Panc1 (cell line): ENCODE results near the gene GALNT9. TPM values are rescaled to one million over a fixed set of nuclear protein-coding genes. Genes with fewer than 3 reads are reported as not detected.

Experiments used
- ATAC-seq: fragments of 200-7000 bp; cut with Tn5 transposase; 2 replicates; pipeline ENCODE4 v1.9.1; 2020; ENCODE audit warnings: mild to moderate bottlenecking, moderate library complexity
- BruUV-seq: library from RNA; stranded (reverse); fragments of 400-500 nt; replicated peaks from 2 replicates; lab custom pipeline; 2021; lab: Mats Ljungman, UMichigan
- CTCF ChIA-PET: fragments of 300-600 bp; sonication (Branson Sonifier 250); formaldehyde crosslinking; loops from one replicate; lab custom pipeline; 2022; ENCODE audit warnings: antibody characterized with exemption; lab: Charles Lee
- POLR2A ChIA-PET: fragments of 300-600 bp; sonication (Branson Sonifier 250); formaldehyde crosslinking; loops from one replicate; lab custom pipeline; 2022; ENCODE audit warnings: antibody characterized with exemption; lab: Charles Lee
- DNase-seq: peaks from one replicate; pipeline ENCODE4 v3.0.0-alpha.2; 2010; ENCODE audit warnings: low read depth, low spot score
- H3K27ac ChIP-seq: 2 replicates; pipeline ENCODE4 v1.5.1; 2011; ENCODE audit warnings: mild to moderate bottlenecking, low read length, inconsistent platforms
- H3K27me3 ChIP-seq: fragments of 200-500 bp; sonication (Bioruptor generic); 2 replicates; pipeline ENCODE4 v1.6.0; 2014; ENCODE audit warnings: low read length, inconsistent platforms; ENCODE audit not compliant: control insufficient read depth, insufficient read depth
- H3K36me3 ChIP-seq: fragments of 200-500 bp; sonication (Bioruptor generic); 2 replicates; pipeline ENCODE4 v1.5.1; 2014; ENCODE audit warnings: inconsistent platforms, mild to moderate bottlenecking, low read length, moderate library complexity; ENCODE audit not compliant: control insufficient read depth, insufficient read depth
- H3K4me1 ChIP-seq: 2 replicates; pipeline ENCODE4 v1.5.1; 2011; ENCODE audit warnings: inconsistent platforms, mild to moderate bottlenecking, low read length, moderate library complexity; ENCODE audit not compliant: control insufficient read depth, insufficient read depth
- H3K4me3 ChIP-seq, 2 experiments: 2 replicates each; pipeline ENCODE4 v1.5.1; 2011 to 2012; ENCODE audit warnings: low read depth in 2 of 2, low read length in 2 of 2, mild to moderate bottlenecking in 2 of 2, inconsistent platforms in 1 of 2, moderate library complexity in 1 of 2
- H3K9me3 ChIP-seq: fragments of 200-500 bp; sonication (Bioruptor generic); 2 replicates; pipeline ENCODE4 v1.5.1; 2014; ENCODE audit warnings: low read depth, mild to moderate bottlenecking, inconsistent platforms, low read length, moderate library complexity; ENCODE audit not compliant: control insufficient read depth, insufficient read depth
- POLR2AphosphoS5 ChIP-seq: IDR thresholded peaks from 2 replicates; pipeline ENCODE4 v1.6.1; 2012; ENCODE audit warnings: mild to moderate bottlenecking, low read depth, low read length, moderate library complexity
- SIN3A ChIP-seq: IDR thresholded peaks from 2 replicates; pipeline ENCODE4 v1.6.1; 2012; ENCODE audit warnings: low read depth, mild to moderate bottlenecking, low read length, moderate library complexity, borderline replicate concordance; ENCODE audit not compliant: insufficient read depth
- TCF7L2 ChIP-seq: IDR thresholded peaks from 2 replicates; pipeline ENCODE4 v1.6.1; 2011; ENCODE audit warnings: mild to moderate bottlenecking, low read depth, low read length, inconsistent platforms
- in situ Hi-C: cut with HindIII; loops from 2 replicates; pipeline ENCODE4 v1.10.0; 2016; ENCODE audit warnings: low sequenced_read_pairs, low pct_unique_long_range_greater_than_20kb
- intact Hi-C: fragments of 100-400 bp; cut with micrococcal nuclease; formaldehyde crosslinking; loops from one replicate; pipeline ENCODE4 v1.10.0; 2022; ENCODE audit not compliant: unreplicated experiment
- total RNA-seq: library from RNA; stranded (reverse); gene quantifications from one replicate; pipeline ENCODE4 v1.2.1, GENCODE V29; 2021; ENCODE audit not compliant: unreplicated experiment
- TF ChIP-seq, protein P1 (sequence below): fragments of 450-650 bp; IDR thresholded peaks from 2 replicates; pipeline ENCODE4 v1.5.1; 2017; ENCODE audit warnings: mild to moderate bottlenecking
- TF ChIP-seq, protein P2 (sequence below), 2 experiments: IDR thresholded peaks; 2 replicates each; pipeline ENCODE4 v1.6.1; 2011 to 2012; ENCODE audit warnings: low read depth in 2 of 2, control low read depth in 1 of 2, low read length in 1 of 2, mild to moderate bottlenecking in 1 of 2, moderate library complexity in 1 of 2; ENCODE audit not compliant: insufficient read depth in 1 of 2

The GALNT9 gene
- total RNA-seq, 1 experiment from 2014 or later = 0.33 TPM

DNA sequence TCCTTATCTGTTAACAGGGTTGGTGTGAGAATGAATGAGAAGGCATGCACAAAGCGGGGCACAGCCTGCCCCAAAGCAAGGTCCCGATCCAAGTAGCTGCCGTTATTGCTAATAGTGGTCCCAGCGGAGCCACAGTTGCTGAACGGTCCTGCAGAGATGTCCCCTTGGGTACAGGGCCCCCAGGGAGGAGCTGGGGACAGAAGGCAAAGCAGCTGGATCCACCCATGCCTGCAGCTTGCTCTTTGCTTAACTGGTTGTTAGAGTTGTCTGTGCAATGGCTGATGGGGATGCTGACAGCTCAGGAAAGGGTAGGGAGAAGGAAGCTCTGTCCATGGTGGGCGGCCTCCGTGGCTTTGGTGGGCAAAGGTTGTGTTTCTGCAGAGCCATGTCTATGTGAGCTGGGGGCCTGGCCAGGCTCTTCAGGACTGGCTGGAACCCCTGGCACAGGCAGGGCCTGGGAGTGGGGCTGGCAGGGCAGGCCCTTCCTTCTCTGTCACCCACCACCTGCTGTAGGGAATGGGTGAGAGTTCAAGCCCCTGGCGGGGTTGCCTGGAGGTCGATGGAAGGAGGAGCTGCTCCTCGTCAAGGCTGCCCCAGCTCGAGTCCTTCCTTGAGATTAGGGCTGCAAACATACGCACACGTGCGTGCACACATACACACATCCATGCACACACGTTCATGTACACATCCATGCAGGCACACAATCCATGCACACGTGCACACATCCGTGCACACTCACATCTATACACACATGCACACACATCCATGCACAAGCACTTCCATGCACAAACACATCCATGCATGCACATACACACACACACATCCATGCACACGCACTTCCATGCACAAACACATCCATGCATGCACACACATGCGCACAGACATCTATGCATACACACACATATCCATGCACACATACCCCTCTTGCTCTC, 149.7 kb downstream of the GALNT9 start:
- CTCF ChIA-PET = no interaction called here
- no peak overlapping the region for H3K27ac ChIP-seq

DNA sequence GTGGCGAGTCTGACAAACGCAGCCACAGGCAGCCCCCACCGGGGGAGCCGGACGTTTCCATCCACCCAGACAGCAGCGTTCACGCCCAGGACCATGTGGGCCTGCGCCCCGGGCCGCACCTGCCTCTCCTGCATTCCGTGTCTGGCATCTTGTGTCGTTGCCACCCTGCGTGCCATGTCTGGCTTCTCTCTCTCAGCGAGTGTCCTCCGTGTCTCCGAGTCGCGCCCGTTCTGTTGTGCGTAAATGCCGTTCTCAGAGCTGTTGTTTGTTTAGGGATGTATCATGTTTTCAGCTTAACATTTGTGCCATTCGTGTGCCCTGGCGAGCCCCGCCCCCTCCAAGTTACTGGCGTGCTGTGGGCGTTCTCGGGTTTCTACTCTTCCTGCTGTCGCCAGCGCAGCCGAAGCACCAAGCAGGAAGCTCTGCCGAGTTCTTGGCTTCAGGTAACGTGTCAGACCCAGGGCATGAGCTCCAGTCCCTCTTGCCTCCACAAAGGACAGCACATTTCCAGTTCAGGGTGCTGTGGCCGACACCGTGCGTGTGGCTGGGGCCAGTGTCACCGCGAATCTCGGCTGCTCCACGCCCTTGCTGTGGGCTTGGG, 150.5 kb downstream of the GALNT9 start:
- peak; percentile 14; the same call in 1 of the 2 replicates for ATAC-seq

More for the DNA sequence above, 149.7 kb downstream of the GALNT9 start:
- intact Hi-C loops = no loop called here
- DNase-seq = no peak
- TF ChIP-seq, protein P1, sequence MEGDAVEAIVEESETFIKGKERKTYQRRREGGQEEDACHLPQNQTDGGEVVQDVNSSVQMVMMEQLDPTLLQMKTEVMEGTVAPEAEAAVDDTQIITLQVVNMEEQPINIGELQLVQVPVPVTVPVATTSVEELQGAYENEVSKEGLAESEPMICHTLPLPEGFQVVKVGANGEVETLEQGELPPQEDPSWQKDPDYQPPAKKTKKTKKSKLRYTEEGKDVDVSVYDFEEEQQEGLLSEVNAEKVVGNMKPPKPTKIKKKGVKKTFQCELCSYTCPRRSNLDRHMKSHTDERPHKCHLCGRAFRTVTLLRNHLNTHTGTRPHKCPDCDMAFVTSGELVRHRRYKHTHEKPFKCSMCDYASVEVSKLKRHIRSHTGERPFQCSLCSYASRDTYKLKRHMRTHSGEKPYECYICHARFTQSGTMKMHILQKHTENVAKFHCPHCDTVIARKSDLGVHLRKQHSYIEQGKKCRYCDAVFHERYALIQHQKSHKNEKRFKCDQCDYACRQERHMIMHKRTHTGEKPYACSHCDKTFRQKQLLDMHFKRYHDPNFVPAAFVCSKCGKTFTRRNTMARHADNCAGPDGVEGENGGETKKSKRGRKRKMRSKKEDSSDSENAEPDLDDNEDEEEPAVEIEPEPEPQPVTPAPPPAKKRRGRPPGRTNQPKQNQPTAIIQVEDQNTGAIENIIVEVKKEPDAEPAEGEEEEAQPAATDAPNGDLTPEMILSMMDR = no peak
- no peak for TF ChIP-seq POLR2AphosphoS5
- TF ChIP-seq, protein P2, sequence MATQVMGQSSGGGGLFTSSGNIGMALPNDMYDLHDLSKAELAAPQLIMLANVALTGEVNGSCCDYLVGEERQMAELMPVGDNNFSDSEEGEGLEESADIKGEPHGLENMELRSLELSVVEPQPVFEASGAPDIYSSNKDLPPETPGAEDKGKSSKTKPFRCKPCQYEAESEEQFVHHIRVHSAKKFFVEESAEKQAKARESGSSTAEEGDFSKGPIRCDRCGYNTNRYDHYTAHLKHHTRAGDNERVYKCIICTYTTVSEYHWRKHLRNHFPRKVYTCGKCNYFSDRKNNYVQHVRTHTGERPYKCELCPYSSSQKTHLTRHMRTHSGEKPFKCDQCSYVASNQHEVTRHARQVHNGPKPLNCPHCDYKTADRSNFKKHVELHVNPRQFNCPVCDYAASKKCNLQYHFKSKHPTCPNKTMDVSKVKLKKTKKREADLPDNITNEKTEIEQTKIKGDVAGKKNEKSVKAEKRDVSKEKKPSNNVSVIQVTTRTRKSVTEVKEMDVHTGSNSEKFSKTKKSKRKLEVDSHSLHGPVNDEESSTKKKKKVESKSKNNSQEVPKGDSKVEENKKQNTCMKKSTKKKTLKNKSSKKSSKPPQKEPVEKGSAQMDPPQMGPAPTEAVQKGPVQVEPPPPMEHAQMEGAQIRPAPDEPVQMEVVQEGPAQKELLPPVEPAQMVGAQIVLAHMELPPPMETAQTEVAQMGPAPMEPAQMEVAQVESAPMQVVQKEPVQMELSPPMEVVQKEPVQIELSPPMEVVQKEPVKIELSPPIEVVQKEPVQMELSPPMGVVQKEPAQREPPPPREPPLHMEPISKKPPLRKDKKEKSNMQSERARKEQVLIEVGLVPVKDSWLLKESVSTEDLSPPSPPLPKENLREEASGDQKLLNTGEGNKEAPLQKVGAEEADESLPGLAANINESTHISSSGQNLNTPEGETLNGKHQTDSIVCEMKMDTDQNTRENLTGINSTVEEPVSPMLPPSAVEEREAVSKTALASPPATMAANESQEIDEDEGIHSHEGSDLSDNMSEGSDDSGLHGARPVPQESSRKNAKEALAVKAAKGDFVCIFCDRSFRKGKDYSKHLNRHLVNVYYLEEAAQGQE (IDR thresholded peaks at IDR 0.05; ENCODE audit: insufficient read depth in 1 of 2, low read depth in 2 of 2, low read length in 1 of 2) = peak in 1 of 2 experiments; percentile 24; a peak in 1 of 4 replicates
- no peaks in the 10 kb centered on the region for H3K9me3 ChIP-seq
- in situ Hi-C loops = no loop called here
- peaks cover 4% of the 10 kb centered on the region; the same call in 1 of the 2 replicates for H3K4me1 ChIP-seq
- no peaks in the 10 kb centered on the region for H3K36me3 ChIP-seq
- no peak overlapping the region for H3K4me3 ChIP-seq
- BruUV-seq = no TSS peak
- POLR2A ChIA-PET = no interaction called here
- peaks cover 9% of the 10 kb centered on the region for H3K27me3 ChIP-seq
- no peak for ATAC-seq

More for the DNA sequence above, 150.5 kb downstream of the GALNT9 start:
- Histone ChIP-seq H3K27me3 (peaks cover 5% of the 10 kb centered on the region), H3K27ac (no peak overlapping the region), H3K4me1 (peaks cover 4% of the 10 kb centered on the region; the same call in 1 of the 2 replicates), H3K36me3 (no peaks in the 10 kb centered on the region), H3K9me3 (no peaks in the 10 kb centered on the region), H3K4me3 (peak overlapping the region in 1 of 2 experiments; percentile 24; a peak in 1 of 4 replicates)
- in situ Hi-C loops = no loop called here
- ChIA-PET CTCF (no interaction called here), POLR2A (no interaction called here)
- TF ChIP-seq SIN3A (no peak), TCF7L2 (no peak), POLR2AphosphoS5 (no peak)
- TF ChIP-seq, protein P2 (IDR thresholded peaks at IDR 0.05; ENCODE audit: insufficient read depth in 1 of 2, low read depth in 2 of 2, low read length in 1 of 2) = no peak
- TF ChIP-seq, protein P1 = no peak
- intact Hi-C loops = no loop called here
- DNase-seq = no peak
- no TSS peak for BruUV-seq
